KBM-7 (cell line): Measurements from ENCODE around the gene DPP6.

Experiments
- DNase-seq: peaks from one replicate; pipeline ENCODE4 v3.0.0-alpha.2; 2015
- in situ Hi-C: fragments of 300-500 bp; cut with MboI; formaldehyde crosslinking; loops from 2 replicates; pipeline ENCODE4 v1.14.3; 2020; ENCODE audit warnings: low sequenced_read_pairs, low pct_unique_long_range_greater_than_20kb, mixed read lengths

DPP6 gene

GRCh38 chr7:154198481-154198880 is 146.3 kb downstream of the DPP6 start:
- DNase-seq, result no peak
- in situ Hi-C loops, result no loop called here

- no peak for DNase-seq
- in situ Hi-C loops, result no loop called here
Observed at GRCh38 chr7:154200241-154200640, 148.0 kb downstream of the DPP6 start.

GRCh38 chr7:154202002-154202401 is 149.8 kb downstream of the DPP6 start:
- in situ Hi-C loops, result no loop called here
- no peak for DNase-seq

GRCh38 chr7:154204046-154204445 is 151.8 kb downstream of the DPP6 start:
- no peak for DNase-seq
- in situ Hi-C loops, result no loop called here

GRCh38 chr7:154212861-154213260 is 160.7 kb downstream of the DPP6 start:
- no peak for DNase-seq
- in situ Hi-C loops, result no loop called here

GRCh38 chr7:154217688-154218340 is 165.6 kb downstream of the DPP6 start:
- in situ Hi-C loops, result no loop called here
- DNase-seq, result no peak

- in situ Hi-C loops, result no loop called here
- peak; percentile 1 for DNase-seq
Observed at GRCh38 chr7:154231732-154232131, 179.5 kb downstream of the DPP6 start.

- in situ Hi-C loops, result no loop called here
- DNase-seq, result no peak
Observed at GRCh38 chr7:154232700-154233099, 180.5 kb downstream of the DPP6 start.

- no peak for DNase-seq
- in situ Hi-C loops, result no loop called here
Observed at GRCh38 chr7:154241988-154242387, 189.8 kb downstream of the DPP6 start.

GRCh38 chr7:154242709-154243108 is 190.5 kb downstream of the DPP6 start:
- no peak for DNase-seq
- in situ Hi-C loops, result no loop called here

GRCh38 chr7:154252046-154252445 is 199.8 kb downstream of the DPP6 start:
- in situ Hi-C loops, result no loop called here
- DNase-seq, result no peak

- in situ Hi-C loops, result no loop called here
- DNase-seq, result no peak
Observed at GRCh38 chr7:154253810-154254209, 201.6 kb downstream of the DPP6 start.

- DNase-seq, result no peak
- in situ Hi-C loops, result no loop called here
Observed at GRCh38 chr7:154255324-154255723, 203.1 kb downstream of the DPP6 start.

GRCh38 chr7:154256150-154256549 is 204.0 kb downstream of the DPP6 start:
- in situ Hi-C loops, result no loop called here
- no peak for DNase-seq

- DNase-seq, result no peak
- in situ Hi-C loops, result no loop called here
Observed at GRCh38 chr7:154259396-154259795, 207.2 kb downstream of the DPP6 start.

- no peak for DNase-seq
- in situ Hi-C loops, result no loop called here
Observed at GRCh38 chr7:154287356-154287755, 235.2 kb downstream of the DPP6 start.

GRCh38 chr7:154289119-154289518 is 236.9 kb downstream of the DPP6 start:
- in situ Hi-C loops, result no loop called here
- no peak for DNase-seq

- in situ Hi-C loops, result no loop called here
Observed at GRCh38 chr7:154296443-154296842, 244.2 kb downstream of the DPP6 start.

GRCh38 chr7:154299736-154300135 is 247.5 kb downstream of the DPP6 start:
- in situ Hi-C loops, result no loop called here
- DNase-seq, result no peak

More at GRCh38 chr7:154296443-154296842, 244.2 kb downstream of the DPP6 start:
- DNase-seq, result no peak

GRCh38 chr7:154302380-154302779 is 250.2 kb downstream of the DPP6 start:
- in situ Hi-C loops, result no loop called here

GRCh38 chr7:154304231-154304630 is 252.0 kb downstream of the DPP6 start:
- DNase-seq, result no peak
- in situ Hi-C loops, result no loop called here

More at GRCh38 chr7:154302380-154302779, 250.2 kb downstream of the DPP6 start:
- DNase-seq, result no peak
